DOHH2 (cell line): ENCODE data around the gene JMJD8.

ENCODE experiments used
- H3F3A ChIP-seq: fragments of 200-600 bp; sonication (generic), shearing (Covaris generic); 2 replicates; pipeline ENCODE4 v1.6.0; 2016; ENCODE audit warnings: antibody characterized with exemption, mild to moderate bottlenecking; ENCODE audit not compliant: control insufficient read depth, insufficient read depth
- H3K27ac ChIP-seq: fragments of 200-600 bp; sonication (generic); 2 replicates; pipeline ENCODE4 v1.5.1; 2014; ENCODE audit warnings: low read depth, mild to moderate bottlenecking, low read length, moderate library complexity
- H3K27me3 ChIP-seq: fragments of 200-600 bp; sonication (generic); 2 replicates; pipeline ENCODE4 v1.6.1; 2014; ENCODE audit warnings: mild to moderate bottlenecking, low read length, mixed read lengths; ENCODE audit not compliant: control insufficient read depth
- H3K36me3 ChIP-seq: fragments of 200-600 bp; sonication (generic); 2 replicates; pipeline ENCODE4 v1.6.1; 2014; ENCODE audit warnings: mild to moderate bottlenecking, low read length, moderate library complexity, mixed read lengths; ENCODE audit not compliant: control insufficient read depth
- H3K4me1 ChIP-seq: fragments of 200-600 bp; sonication (generic); 2 replicates; pipeline ENCODE4 v1.6.1; 2014; ENCODE audit warnings: mild to moderate bottlenecking, low read length, mixed read lengths; ENCODE audit not compliant: control insufficient read depth
- H3K4me2 ChIP-seq: fragments of 200-600 bp; sonication (generic); 2 replicates; pipeline ENCODE4 v1.6.0; 2014; ENCODE audit warnings: mild to moderate bottlenecking, low read length, moderate library complexity
- H3K4me3 ChIP-seq: fragments of 200-600 bp; sonication (generic); 2 replicates; pipeline ENCODE4 v1.5.1; 2014; ENCODE audit warnings: mild to moderate bottlenecking, low read length, mixed read lengths
- H3K79me2 ChIP-seq: fragments of 200-600 bp; sonication (generic); 2 replicates; pipeline ENCODE4 v1.6.1; 2014; ENCODE audit warnings: mild to moderate bottlenecking, low read length, mixed read lengths; ENCODE audit not compliant: control insufficient read depth
- H3K9me2 ChIP-seq: fragments of 200-600 bp; sonication (generic); replicated peaks from 2 replicates; pipeline ENCODE4 v1.6.1; 2014; ENCODE audit warnings: mild to moderate bottlenecking, low read length, mixed read lengths; ENCODE audit not compliant: control insufficient read depth
- H3K9me3 ChIP-seq: fragments of 200-600 bp; sonication (generic); 2 replicates; pipeline ENCODE4 v1.6.1; 2014; ENCODE audit warnings: antibody characterized with exemption, low read length, mixed read lengths; ENCODE audit not compliant: control insufficient read depth, insufficient read depth
- H4K20me1 ChIP-seq: fragments of 200-600 bp; sonication (generic); 2 replicates; pipeline ENCODE4 v1.6.0; 2014; ENCODE audit warnings: low read depth, mild to moderate bottlenecking, antibody characterized with exemption, low read length, moderate library complexity; ENCODE audit not compliant: control insufficient read depth, insufficient read depth
- EZH2phosphoT487 ChIP-seq: fragments of 200-600 bp; sonication (generic); IDR thresholded peaks from 2 replicates; pipeline ENCODE4 v1.6.1; 2017; ENCODE audit warnings: borderline replicate concordance, mild to moderate bottlenecking, antibody characterized with exemption, low read length, moderate library complexity, mixed read lengths
- TF ChIP-seq, protein P1 (sequence below): fragments of 200-600 bp; sonication (generic); IDR thresholded peaks from one replicate; pipeline ENCODE4 v1.5.1; 2014; ENCODE audit warnings: antibody characterized with exemption, mild to moderate bottlenecking, low read depth, low read length; ENCODE audit not compliant: poor library complexity, severe bottlenecking

Gene JMJD8

DNA sequence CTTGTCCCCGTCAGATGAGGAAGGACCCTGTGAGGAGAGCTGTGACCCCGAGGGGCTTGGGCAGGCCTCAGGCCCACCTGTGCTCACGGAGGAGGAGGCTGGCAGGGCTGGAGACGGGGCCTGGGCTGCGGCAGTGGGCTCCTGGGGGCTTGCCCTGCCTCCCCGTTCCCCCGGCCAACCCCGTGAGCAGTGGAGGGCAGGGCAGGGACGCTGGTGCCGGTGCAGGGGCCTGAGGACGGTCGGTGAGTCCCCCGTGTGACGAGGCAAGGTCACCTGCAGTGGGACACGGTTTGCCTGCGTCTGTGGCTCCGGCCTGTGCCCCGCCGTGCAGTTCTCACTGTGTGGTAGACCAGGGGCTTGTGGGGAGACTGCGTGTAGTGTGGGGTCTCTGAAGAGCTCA, 24.5 kb downstream of the JMJD8 start:
- Histone ChIP-seq H3K27me3 (no peaks in the 10 kb centered on the region), H3F3A (no peaks in the 10 kb centered on the region), H3K9me2 (no peaks in the 10 kb centered on the region), H3K36me3 (peaks cover 72% of the 10 kb centered on the region), H3K27ac (no peak overlapping the region), H3K4me3 (no peak overlapping the region), H4K20me1 (no peaks in the 10 kb centered on the region), H3K4me2 (no peak overlapping the region), H3K79me2 (no peaks in the 10 kb centered on the region), H3K9me3 (no peaks in the 10 kb centered on the region), H3K4me1 (peaks cover 12% of the 10 kb centered on the region)
- TF ChIP-seq, protein P1, sequence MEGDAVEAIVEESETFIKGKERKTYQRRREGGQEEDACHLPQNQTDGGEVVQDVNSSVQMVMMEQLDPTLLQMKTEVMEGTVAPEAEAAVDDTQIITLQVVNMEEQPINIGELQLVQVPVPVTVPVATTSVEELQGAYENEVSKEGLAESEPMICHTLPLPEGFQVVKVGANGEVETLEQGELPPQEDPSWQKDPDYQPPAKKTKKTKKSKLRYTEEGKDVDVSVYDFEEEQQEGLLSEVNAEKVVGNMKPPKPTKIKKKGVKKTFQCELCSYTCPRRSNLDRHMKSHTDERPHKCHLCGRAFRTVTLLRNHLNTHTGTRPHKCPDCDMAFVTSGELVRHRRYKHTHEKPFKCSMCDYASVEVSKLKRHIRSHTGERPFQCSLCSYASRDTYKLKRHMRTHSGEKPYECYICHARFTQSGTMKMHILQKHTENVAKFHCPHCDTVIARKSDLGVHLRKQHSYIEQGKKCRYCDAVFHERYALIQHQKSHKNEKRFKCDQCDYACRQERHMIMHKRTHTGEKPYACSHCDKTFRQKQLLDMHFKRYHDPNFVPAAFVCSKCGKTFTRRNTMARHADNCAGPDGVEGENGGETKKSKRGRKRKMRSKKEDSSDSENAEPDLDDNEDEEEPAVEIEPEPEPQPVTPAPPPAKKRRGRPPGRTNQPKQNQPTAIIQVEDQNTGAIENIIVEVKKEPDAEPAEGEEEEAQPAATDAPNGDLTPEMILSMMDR: no peak
- no peak for TF ChIP-seq EZH2phosphoT487

DNA sequence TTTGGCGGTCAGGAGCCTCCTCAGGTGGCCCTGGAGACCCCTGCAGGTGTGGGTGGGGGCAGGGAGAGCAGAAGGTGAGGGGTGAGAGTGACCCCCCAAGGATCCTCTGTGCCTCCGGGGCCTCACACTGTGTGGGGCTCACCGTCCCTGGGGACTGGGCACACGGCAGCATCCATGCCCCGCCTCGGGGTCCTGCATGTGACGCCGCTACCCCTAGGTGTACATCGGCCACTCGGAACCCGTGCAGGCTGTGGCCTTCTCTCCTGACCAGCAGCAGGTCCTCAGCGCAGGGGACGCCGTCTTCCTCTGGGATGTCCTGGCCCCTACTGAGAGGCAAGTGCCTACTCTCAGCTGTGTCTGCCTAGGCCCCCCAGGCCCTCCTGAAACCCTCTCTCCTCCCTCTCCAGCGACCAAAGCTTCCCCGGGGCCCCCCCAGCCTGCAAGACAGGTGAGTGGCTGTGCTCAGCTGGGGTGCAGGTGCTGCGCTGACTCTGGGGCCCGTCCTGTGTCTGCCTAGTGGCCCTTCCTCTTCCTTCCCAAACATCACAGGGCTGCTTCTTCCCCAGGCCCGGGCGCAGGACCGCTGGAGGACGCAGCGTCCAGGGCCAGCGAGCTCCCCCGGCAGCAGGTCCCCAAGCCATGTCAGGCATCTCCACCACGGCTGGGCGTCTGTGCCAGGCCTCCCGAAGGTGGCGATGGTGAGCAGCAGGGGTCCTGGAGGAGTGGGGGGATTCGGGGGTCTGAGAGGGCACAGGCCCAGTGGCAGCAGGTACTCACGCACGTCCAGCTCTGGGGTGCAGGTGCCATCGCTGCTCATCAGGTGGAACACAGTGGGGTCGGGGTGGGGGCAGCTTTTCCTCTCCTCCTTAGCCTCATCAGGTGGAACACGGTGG, 25.2 kb downstream of the JMJD8 start:
- no peaks in the 10 kb centered on the region for H3K9me2 ChIP-seq
- H3K27me3 ChIP-seq: no peaks in the 10 kb centered on the region
- no peaks in the 10 kb centered on the region for H3F3A ChIP-seq
- H4K20me1 ChIP-seq: no peaks in the 10 kb centered on the region
- H3K36me3 ChIP-seq: peaks cover 74% of the 10 kb centered on the region
- H3K4me2 ChIP-seq: no peak overlapping the region
- H3K4me1 ChIP-seq: peaks cover 12% of the 10 kb centered on the region
- no peaks in the 10 kb centered on the region for H3K9me3 ChIP-seq
- H3K79me2 ChIP-seq: no peaks in the 10 kb centered on the region
- TF ChIP-seq EZH2phosphoT487: no peak
- TF ChIP-seq, protein P1: peak; percentile 34
- H3K27ac ChIP-seq: no peak overlapping the region
- no peak overlapping the region for H3K4me3 ChIP-seq

DNA sequence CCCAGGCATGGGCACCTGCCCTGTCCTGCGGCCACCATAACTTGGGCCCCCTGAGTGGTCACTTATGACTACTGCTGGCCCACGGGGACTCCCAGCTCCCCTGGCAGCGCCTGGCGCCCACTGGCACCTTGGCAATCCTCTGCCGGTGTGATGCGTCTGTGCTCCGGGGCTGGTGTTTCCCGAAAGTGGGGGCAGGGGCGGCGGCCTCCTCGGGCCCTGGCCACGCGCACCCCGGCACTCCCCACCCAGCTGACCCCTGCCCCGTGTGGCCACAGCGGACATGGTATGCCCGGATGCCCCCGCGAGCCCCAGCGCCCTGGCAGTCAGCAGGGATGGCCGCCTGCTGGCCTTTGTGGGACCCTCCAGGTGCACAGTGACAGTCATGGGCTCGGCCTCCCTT, 26.6 kb downstream of the JMJD8 start:
- TF ChIP-seq, protein P1: no peak
- TF ChIP-seq EZH2phosphoT487: no peak
- H3K79me2 ChIP-seq: no peaks in the 10 kb centered on the region
- no peaks in the 10 kb centered on the region for H3K27me3 ChIP-seq
- H3K9me2 ChIP-seq: no peaks in the 10 kb centered on the region
- H3K4me1 ChIP-seq: peaks cover 12% of the 10 kb centered on the region
- no peaks in the 10 kb centered on the region for H4K20me1 ChIP-seq
- H3K4me2 ChIP-seq: no peak overlapping the region
- no peaks in the 10 kb centered on the region for H3K9me3 ChIP-seq
- H3K4me3 ChIP-seq: no peak overlapping the region
- H3F3A ChIP-seq: no peaks in the 10 kb centered on the region
- no peak overlapping the region for H3K27ac ChIP-seq
- peaks cover 73% of the 10 kb centered on the region for H3K36me3 ChIP-seq
